EH (cell line): ENCODE results near the gene ABT1.

Experiments used
- DNase-seq: peaks from one replicate; pipeline ENCODE4 v3.0.0-alpha.2; 2015; ENCODE audit warnings: low read depth

The ABT1 gene

GRCh38 chr6:26575494-26575939 is 21.2 kb upstream of the ABT1 start:
- DNase-seq: peak; percentile 33

GRCh38 chr6:26576407-26576843 is 20.3 kb upstream of the ABT1 start:
- DNase-seq: no peak

GRCh38 chr6:26576929-26577719 is 19.6 kb upstream of the ABT1 start:
- peak; percentile 78 for DNase-seq

- DNase-seq: no peak
These were observed 19.1 kb upstream of the ABT1 start for GRCh38 chr6:26577720-26578072.

- no peak for DNase-seq
These were observed 18.5 kb upstream of the ABT1 start for GRCh38 chr6:26578279-26578678.

GRCh38 chr6:26578741-26579140 is 18.0 kb upstream of the ABT1 start:
- no peak for DNase-seq

GRCh38 chr6:26581164-26581915 is 15.4 kb upstream of the ABT1 start:
- DNase-seq: no peak

- no peak for DNase-seq
These were observed 7.8 kb upstream of the ABT1 start for GRCh38 chr6:26588965-26589364.

- DNase-seq: peak; percentile 20
These were observed 4.1 kb upstream of the ABT1 start for GRCh38 chr6:26592649-26593048.

GRCh38 chr6:26593278-26594130 is 3.2 kb upstream of the ABT1 start:
- DNase-seq: no peak

- DNase-seq: no peak
These were observed 2.6 kb upstream of the ABT1 start for GRCh38 chr6:26594131-26594498.

GRCh38 chr6:26594730-26595632 is 1.8 kb upstream of the ABT1 start:
- peak; percentile 70 for DNase-seq

GRCh38 chr6:26595669-26596269 is 984 bp upstream of the ABT1 start:
- peak; percentile 90 for DNase-seq

- DNase-seq: no peak
These were observed 625 bp downstream of the ABT1 start for GRCh38 chr6:26597389-26597766.

GRCh38 chr6:26597821-26598220 is 1.1 kb downstream of the ABT1 start:
- DNase-seq: no peak

GRCh38 chr6:26598267-26598666 is 1.5 kb downstream of the ABT1 start:
- no peak for DNase-seq

GRCh38 chr6:26599134-26599533 is 2.4 kb downstream of the ABT1 start:
- no peak for DNase-seq

GRCh38 chr6:26599591-26599990 is 2.8 kb downstream of the ABT1 start:
- no peak for DNase-seq

GRCh38 chr6:26600759-26601158 is 4.0 kb downstream of the ABT1 start:
- no peak for DNase-seq

- DNase-seq: no peak
These were observed 5.5 kb downstream of the ABT1 start for GRCh38 chr6:26602262-26602661.

- no peak for DNase-seq
These were observed 7.3 kb downstream of the ABT1 start for GRCh38 chr6:26604026-26604425.
